Lower leg skin (tissue), 4 donors: ENCODE results near the gene MUC6. TPM values are rescaled to one million over a fixed set of nuclear protein-coding genes. Genes with fewer than 3 reads are reported as not detected.

ENCODE experiments used
- DNase-seq, 2 donors: peaks; one replicate each; pipeline ENCODE4 v3.0.0-alpha.2; 2019; ENCODE audit warnings: low spot score in 2 of 2
- H3K4me3 ChIP-seq: fragments of 200-600 bp; sonication (generic); 2 replicates; pipeline ENCODE4 v1.5.1; 2017; ENCODE audit warnings: mild to moderate bottlenecking, low read depth; ENCODE audit not compliant: poor library complexity, severe bottlenecking
- CTCF ChIP-seq, 3 donors: fragments of 450-650 bp; IDR thresholded peaks; one replicate each; pipeline ENCODE4 v1.5.1; 2016; ENCODE audit warnings: antibody characterized with exemption in 3 of 3, mild to moderate bottlenecking in 3 of 3, moderate library complexity in 2 of 3
- POLR2A ChIP-seq, 2 donors: fragments of 450-650 bp; IDR thresholded peaks; one replicate each; pipeline ENCODE4 v1.6.1; 2016 to 2017; ENCODE audit warnings: antibody characterized with exemption in 2 of 2, mild to moderate bottlenecking in 1 of 2, moderate library complexity in 1 of 2
- WGBS, 2 donors: methylation state at CpG; one replicate each; pipeline ENCODE4 v1.1.5; 2018; 5-methylcytosine and 5-hydroxymethylcytosine counted together
- intact Hi-C: fragments of 100-400 bp; cut with DNase I; formaldehyde crosslinking; loops from one replicate; pipeline ENCODE4 v1.15.0; 2023; ENCODE audit warnings: low total_unique reads
- total RNA-seq, 4 donors: library from RNA; depleted of rRNA; stranded (reverse); fragments of >200 nt; gene quantifications; one replicate each; pipeline ENCODE4 v1.1.0, GENCODE V29; 2016

The MUC6 gene
- total RNA-seq, 4 donors from 2014 or later = not detected

- intact Hi-C loops = no loop called here
- no peak for TF ChIP-seq POLR2A (IDR thresholded peaks at IDR 0.05)
- TF ChIP-seq CTCF (IDR thresholded peaks at IDR 0.05) = no peak
- WGBS, 2 donors = 92 to 94% methylated on average over 14 of the region's 14 CpGs
- DNase-seq = no peak
- no peak overlapping the region for H3K4me3 ChIP-seq
Measured at GRCh38 chr11:1014276-1014675, 22.2 kb downstream of the MUC6 start.

DNA sequence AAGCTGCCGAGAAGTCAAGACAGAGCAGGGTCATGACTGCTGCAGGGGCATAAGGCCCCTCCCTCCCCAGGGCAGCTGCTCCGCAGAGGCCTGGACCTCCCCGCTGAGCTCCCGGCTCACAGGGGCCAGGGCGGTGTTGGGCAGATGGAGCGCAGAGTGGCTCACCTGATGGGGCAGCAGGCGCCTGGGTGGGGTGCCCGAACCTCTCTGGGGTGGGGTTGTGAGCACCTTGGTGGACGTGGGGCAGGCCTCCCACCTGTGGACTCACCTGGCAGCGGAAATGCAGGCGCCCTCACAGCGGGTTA lies 22.9 kb downstream of the MUC6 start:
- 92 to 98% methylated on average over 11 to 12 of the region's 12 CpGs for WGBS, 2 donors
- H3K4me3 ChIP-seq = no peak overlapping the region
- no peak for DNase-seq
- TF ChIP-seq POLR2A (IDR thresholded peaks at IDR 0.05) (no peak), CTCF (IDR thresholded peaks at IDR 0.05) (no peak)
- intact Hi-C loops = no loop called here

DNA sequence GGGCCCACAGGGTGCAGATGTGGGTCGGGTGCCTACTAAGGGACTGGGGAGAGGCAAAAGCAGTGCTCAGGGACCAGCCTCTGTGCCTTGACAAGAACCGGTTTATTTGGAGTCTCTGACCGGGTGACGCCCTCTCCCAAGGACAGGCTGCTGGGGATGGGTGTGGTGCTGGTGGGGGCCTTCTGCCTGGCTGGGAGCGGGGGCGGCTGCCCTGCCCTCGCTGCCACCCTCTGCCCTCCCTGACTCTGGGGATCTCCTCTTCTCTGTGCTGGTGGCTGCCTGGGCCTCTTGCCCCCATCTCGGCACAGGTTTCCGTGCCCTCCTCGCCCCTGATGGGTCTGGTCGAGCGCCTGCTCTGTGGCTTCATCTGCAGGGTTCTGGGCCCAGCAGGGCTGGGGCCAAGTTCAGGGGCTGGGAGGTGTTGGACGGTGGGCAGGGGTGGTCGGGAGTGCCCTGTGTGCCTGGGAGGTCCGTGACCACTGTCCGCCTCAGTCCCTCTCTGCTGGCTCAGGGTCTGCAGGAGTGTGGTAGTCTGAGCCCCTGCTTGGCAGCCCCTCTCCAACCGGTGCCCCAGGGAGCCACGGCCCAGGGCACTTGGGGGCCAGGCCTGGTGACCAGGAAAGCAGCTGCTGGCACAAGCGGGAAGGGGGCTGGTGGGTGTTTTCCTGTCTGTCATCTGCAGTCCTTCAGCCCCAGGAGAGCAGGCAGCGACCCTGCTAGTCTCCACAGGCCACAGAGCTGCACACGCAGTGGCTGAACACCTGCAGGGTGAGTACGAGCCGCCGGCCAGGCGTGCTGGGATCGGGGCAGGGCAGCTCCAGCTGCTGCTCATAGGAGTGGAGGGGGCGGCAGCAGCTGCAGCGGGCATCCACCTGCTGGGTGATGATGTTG lies 23.5 kb downstream of the MUC6 start:
- no peak overlapping the region for H3K4me3 ChIP-seq
- intact Hi-C loops = no loop called here
- DNase-seq = no peak
- TF ChIP-seq CTCF (IDR thresholded peaks at IDR 0.05) (no peak), POLR2A (IDR thresholded peaks at IDR 0.05) (no peak)
- 80 to 81% methylated on average over 19 to 28 of the region's 28 CpGs for WGBS, 2 donors

DNA sequence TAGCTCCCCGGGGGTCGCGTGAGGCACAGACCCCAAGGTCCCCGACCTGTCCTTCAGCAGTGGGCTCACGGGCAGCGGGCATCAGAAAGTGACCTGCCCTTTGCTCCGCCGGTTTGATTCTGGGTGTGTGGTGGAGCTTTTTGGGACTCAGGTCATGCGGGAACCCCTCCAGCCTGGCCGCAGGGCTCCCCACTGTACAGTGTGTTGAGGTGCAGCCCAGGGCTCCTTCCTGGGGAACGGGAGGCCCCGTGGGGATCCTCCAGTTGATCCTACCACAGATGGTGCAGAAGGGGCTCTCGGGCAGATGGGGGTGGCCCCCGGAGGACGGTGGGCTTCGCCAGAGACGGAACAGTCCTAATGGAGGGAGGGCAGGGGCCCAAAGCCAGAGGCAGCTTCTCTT lies 24.2 kb downstream of the MUC6 start:
- 88 to 96% methylated on average over 17 of the region's 17 CpGs for WGBS, 2 donors
- intact Hi-C loops = no loop called here
- H3K4me3 ChIP-seq = no peak overlapping the region
- no peak for TF ChIP-seq POLR2A (IDR thresholded peaks at IDR 0.05)
- no peak for TF ChIP-seq CTCF (IDR thresholded peaks at IDR 0.05)
- DNase-seq = no peak

- no peak for DNase-seq
- TF ChIP-seq CTCF (IDR thresholded peaks at IDR 0.05) (no peak), POLR2A (IDR thresholded peaks at IDR 0.05) (no peak)
- intact Hi-C loops = no loop called here
- no peak overlapping the region for H3K4me3 ChIP-seq
- WGBS, 2 donors = 86 to 91% methylated on average over 17 of the region's 17 CpGs
Measured at GRCh38 chr11:1011320-1011698, 25.2 kb downstream of the MUC6 start.
